ENCODE results near the gene TNS1.

TNS1 gene

DNA sequence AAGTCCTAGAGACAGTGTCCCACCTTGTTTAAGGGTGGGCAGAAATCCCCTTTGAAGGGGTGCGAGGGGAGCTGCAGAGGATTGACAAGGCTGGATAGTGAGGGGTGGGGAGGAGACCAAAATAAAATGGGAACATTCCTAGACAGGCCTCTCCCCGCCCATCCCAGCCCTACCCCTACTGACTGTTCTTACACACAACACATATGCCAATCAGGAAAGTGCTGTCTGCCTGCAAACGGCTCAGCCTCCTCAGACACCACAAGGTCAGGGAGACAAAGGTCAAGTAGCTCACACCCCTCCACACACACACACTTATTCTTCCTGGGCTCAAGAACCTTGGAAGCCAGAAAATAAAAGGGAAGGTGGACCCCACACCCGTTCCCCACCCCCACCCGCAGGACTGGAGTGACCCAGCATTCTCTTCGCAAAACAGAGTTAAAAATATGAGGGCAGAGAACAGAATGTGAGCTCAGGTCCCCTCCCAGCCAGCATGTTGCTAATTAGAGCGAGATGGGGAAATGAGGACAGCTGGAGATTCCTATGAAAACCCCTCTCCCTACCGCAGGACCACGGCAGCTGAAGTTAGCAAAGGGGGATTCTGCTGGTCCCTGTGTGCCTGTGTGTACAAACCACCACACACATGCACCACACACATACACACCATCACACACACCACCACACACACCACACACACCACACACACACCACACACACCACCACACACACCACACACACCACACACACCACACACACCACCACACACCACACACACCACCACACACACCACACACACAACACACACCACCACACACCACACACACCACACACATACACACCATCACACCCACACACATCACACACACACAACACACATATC is 197.8 kb downstream of the TNS1 start:
- TF ChIP-seq, protein P1, sequence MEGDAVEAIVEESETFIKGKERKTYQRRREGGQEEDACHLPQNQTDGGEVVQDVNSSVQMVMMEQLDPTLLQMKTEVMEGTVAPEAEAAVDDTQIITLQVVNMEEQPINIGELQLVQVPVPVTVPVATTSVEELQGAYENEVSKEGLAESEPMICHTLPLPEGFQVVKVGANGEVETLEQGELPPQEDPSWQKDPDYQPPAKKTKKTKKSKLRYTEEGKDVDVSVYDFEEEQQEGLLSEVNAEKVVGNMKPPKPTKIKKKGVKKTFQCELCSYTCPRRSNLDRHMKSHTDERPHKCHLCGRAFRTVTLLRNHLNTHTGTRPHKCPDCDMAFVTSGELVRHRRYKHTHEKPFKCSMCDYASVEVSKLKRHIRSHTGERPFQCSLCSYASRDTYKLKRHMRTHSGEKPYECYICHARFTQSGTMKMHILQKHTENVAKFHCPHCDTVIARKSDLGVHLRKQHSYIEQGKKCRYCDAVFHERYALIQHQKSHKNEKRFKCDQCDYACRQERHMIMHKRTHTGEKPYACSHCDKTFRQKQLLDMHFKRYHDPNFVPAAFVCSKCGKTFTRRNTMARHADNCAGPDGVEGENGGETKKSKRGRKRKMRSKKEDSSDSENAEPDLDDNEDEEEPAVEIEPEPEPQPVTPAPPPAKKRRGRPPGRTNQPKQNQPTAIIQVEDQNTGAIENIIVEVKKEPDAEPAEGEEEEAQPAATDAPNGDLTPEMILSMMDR (IDR thresholded peaks at IDR 0.05; ENCODE audit: low read depth, low read length), result no peak
- H3K4me3 ChIP-seq (ENCODE audit: low read depth, low read length), result no peak overlapping the region

DNA sequence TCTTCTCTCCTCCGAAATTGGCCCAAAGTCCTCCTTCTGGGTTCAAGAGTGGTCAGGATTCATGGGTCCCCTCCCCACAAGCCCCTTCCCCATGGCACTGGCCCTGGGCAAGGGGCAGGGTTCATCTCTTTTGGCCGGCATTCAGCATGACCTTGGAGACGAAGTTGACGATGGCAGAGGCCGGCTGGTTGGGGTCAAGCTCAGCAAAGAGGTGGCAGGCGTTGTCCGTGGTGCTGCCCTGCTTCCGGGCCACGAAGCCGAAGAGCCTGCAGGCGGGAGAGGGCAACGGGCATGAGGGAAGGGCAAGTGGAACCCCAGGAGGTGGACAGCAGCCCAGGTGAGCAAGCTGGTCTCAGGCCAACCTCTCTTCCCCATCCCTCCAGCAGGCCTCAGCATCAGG is 198.5 kb downstream of the TNS1 start:
- TF ChIP-seq, protein P1 (IDR thresholded peaks at IDR 0.05; ENCODE audit: low read depth, low read length), result no peak
- H3K4me3 ChIP-seq (ENCODE audit: low read depth, low read length), result no peak overlapping the region

DNA sequence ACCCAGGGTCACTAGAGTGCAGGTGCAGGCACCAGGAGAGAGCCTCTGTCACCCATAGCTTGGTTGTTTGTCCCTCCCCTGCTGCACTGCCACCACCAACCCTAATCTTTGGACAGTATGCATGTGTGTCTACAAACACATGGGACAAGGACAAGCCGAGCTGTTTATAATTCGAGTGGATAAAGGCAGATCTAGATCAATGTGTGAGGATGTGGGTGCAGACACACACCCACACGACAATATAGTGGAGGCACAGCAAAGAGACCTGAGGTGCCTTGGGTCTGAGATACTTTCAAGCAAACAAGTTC is 199.2 kb downstream of the TNS1 start:
- no peak overlapping the region for H3K4me3 ChIP-seq (ENCODE audit: low read depth, low read length)
- TF ChIP-seq, protein P1 (IDR thresholded peaks at IDR 0.05; ENCODE audit: low read depth, low read length), result no peak

DNA sequence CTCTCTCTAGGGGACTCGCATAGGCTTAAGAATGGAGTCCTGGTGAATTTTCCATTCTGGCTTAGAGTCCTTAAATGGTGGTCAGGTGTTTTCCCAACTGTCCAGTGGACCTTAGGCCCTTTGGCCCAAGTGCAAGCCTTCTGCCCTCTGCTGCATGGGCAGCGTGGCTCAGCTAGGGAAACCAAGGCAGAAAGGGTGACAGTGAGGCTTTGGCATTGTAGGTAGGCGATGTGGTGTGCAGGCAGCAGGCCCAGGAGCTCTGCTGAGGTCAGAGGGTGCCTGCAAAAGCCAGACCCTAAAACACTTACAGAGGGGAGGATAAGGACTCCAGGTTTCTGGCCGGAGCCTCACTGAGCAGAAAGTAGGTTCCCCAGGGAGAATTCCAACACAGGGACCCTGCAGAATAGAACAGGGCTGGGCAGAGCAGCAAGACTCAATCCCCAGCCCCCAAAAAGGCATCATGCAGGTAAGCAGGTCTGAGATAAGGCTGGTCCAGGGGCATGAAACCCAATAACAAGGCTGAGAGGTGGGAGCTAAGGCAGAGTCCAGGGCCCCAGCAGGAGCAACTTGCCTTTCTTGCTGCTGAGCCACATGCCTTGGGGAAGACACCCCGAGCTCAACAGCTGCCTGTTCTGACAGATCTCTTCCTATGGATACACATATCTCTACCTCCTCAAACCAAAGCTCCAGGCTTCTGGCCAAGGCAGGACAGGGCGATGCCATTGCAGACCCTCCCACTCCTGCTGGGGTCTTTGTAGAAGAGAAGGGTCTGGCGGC is 199.7 kb downstream of the TNS1 start:
- no peak overlapping the region for H3K4me3 ChIP-seq (ENCODE audit: low read depth, low read length)
- TF ChIP-seq, protein P1 (IDR thresholded peaks at IDR 0.05; ENCODE audit: low read depth, low read length), result no peak

DNA sequence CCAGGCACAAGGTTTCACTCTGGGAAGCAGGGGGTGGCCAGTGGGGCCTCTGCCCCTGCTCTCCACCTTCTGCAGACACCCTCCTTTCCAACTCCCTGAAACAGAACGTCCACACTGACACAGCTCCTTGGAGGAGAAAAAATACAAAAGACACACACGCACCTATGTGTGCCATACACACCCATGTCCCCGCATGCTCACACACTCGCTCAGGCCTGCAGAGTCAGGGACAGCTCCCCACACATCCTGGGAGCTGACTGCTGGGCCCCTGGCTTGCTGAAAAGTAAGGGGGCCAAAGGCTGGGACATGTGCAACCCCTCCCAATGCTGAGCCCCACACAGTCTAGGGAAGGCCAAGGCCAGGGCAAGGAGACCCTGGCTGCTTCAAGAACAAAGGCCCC is 200.5 kb downstream of the TNS1 start:
- H3K4me3 ChIP-seq (ENCODE audit: low read depth, low read length), result no peak overlapping the region
- TF ChIP-seq, protein P1 (IDR thresholded peaks at IDR 0.05; ENCODE audit: low read depth, low read length), result no peak

DNA sequence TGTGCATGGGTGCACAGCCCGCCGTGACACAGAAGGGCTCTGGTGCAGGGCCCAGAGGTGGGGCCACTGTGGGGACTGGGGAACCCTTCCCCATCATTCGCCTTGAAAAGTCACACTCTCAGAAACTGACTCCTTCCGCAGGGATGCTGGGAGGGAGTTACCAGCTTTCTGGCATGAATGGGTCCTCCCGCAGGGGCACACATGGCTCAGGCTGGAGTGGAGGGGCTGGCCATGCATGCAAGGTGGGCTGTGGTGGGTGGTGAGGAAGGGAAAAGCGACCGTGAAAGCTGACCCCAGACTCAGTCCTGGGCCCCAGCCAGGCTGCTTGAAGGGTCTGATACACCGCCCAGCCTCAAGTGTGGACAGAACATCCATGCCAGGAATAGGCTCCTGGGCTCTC is 201.1 kb downstream of the TNS1 start:
- H3K4me3 ChIP-seq (ENCODE audit: low read depth, low read length), result no peak overlapping the region
- TF ChIP-seq, protein P1 (IDR thresholded peaks at IDR 0.05; ENCODE audit: low read depth, low read length), result no peak

DNA sequence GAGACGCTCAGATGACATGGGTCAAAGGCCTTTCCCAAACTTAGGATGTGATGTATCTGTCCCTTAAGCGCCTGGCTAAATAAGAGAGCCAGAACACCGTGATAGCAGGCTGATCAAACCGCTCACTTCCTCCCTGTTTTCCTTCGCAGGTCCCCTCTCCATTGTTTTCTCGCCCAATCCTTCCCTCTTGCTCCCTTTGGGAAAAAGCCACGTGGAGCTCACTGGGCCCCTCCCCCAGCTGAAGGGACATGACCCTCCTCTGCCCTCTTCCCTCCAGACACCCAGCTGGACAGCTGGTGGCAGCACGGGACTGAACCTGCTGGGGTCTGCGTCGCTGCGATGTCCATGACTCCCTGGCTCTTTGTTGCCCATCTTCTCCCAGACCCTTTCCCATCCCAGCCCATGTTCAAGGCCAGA is 201.7 kb downstream of the TNS1 start:
- TF ChIP-seq, protein P1 (IDR thresholded peaks at IDR 0.05; ENCODE audit: low read depth, low read length), result no peak
- H3K4me3 ChIP-seq (ENCODE audit: low read depth, low read length), result no peak overlapping the region
